ENCODE measurements around the gene TTC28. TPM values are rescaled to one million over a fixed set of nuclear protein-coding genes. Genes with fewer than 3 reads are reported as not detected.

The TTC28 gene
- total and polyA plus RNA-seq, 7 donors = 1.2 to 12.1 (median 3.5) TPM

DNA sequence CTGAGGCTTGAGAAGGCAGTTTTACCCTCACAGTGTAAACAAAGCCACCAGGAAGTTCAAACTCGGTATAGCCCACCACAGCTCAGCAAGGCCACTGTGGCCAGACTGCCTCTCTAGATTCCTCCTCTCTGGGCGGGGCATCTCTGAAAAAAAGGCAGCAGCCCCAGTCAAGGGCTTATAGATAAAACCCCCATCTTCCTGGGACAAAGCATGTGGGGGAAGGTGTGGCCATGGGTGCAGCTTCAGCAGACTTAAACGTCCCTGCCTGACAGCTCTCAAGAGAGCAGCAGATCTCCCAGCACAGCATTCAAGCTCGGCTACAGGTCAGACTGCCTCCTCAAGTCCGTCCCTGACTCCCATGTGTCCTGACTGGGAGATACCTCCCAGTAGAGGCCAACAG lies 69.7 kb downstream of the TTC28 start:
- Histone ChIP-seq H3K9me3 (no peaks in the 10 kb centered on the region), H3K4me3 (no peak overlapping the region), H3K27ac (no peak overlapping the region), H3K27me3 (ENCODE audit: insufficient read depth in 3 of 3, low read length in 2 of 3) (no peaks in the 10 kb centered on the region), H3K4me1 (no peaks in the 10 kb centered on the region), H3K36me3 (ENCODE audit: insufficient read depth in 1 of 2, low read depth in 1 of 2) (no peaks in the 10 kb centered on the region)
- intact Hi-C loops (cut with DNase I) = loop anchor here in 1 of 2 donors (10.0 kb wide), 1 partner anchor 425 kb away; no protein-coding TSS in a partner anchor
- no peak for ATAC-seq
- DNase-seq = no peak
- WGBS, 3 donors = 88 to 93% (median 90%) methylated on average over 5 of the region's 5 CpGs
- TF ChIP-seq, protein P1, sequence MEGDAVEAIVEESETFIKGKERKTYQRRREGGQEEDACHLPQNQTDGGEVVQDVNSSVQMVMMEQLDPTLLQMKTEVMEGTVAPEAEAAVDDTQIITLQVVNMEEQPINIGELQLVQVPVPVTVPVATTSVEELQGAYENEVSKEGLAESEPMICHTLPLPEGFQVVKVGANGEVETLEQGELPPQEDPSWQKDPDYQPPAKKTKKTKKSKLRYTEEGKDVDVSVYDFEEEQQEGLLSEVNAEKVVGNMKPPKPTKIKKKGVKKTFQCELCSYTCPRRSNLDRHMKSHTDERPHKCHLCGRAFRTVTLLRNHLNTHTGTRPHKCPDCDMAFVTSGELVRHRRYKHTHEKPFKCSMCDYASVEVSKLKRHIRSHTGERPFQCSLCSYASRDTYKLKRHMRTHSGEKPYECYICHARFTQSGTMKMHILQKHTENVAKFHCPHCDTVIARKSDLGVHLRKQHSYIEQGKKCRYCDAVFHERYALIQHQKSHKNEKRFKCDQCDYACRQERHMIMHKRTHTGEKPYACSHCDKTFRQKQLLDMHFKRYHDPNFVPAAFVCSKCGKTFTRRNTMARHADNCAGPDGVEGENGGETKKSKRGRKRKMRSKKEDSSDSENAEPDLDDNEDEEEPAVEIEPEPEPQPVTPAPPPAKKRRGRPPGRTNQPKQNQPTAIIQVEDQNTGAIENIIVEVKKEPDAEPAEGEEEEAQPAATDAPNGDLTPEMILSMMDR (IDR thresholded peaks at IDR 0.05) = no peak

GRCh38 chr22:28608546-28608945 lies 71.1 kb downstream of the TTC28 start:
- H3K4me1 ChIP-seq = no peaks in the 10 kb centered on the region
- H3K27me3 ChIP-seq (ENCODE audit: insufficient read depth in 3 of 3, low read length in 2 of 3) = no peaks in the 10 kb centered on the region
- no peak for DNase-seq
- no peak for ATAC-seq
- no peak overlapping the region for H3K4me3 ChIP-seq
- intact Hi-C loops (cut with DNase I) = loop anchor here in 1 of 2 donors (10.0 kb wide), 1 partner anchor 426 kb away; no protein-coding TSS in a partner anchor
- H3K36me3 ChIP-seq (ENCODE audit: insufficient read depth in 1 of 2, low read depth in 1 of 2) = no peaks in the 10 kb centered on the region
- TF ChIP-seq, protein P1 (IDR thresholded peaks at IDR 0.05) = no peak
- no peak overlapping the region for H3K27ac ChIP-seq
- WGBS, 3 donors = 74 to 82% (median 79%) methylated on average over 2 of the region's 2 CpGs
- H3K9me3 ChIP-seq = no peaks in the 10 kb centered on the region

DNA sequence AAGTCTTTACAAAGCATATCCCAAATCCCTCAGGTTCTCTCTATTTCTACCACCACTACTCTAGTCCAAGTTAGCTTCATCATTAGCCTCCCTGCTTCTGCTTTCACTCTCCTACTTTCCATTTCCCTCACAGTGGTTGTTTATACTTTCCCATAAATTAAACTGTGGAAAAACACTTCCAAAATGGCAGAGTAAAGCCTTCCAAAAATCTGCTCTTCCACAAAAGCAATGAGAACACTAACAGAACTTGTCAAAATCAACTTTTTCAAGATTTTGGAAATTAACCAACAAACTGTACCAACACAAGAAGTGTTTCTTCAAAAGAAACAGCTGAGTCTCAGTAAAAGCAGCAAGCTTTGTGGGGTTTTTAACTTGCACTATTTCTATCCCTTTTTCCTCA lies 71.8 kb downstream of the TTC28 start:
- TF ChIP-seq, protein P1 (IDR thresholded peaks at IDR 0.05) = no peak
- no peak overlapping the region for H3K4me3 ChIP-seq
- DNase-seq (no peak), ATAC-seq (no peak)
- no peaks in the 10 kb centered on the region for H3K27me3 ChIP-seq (ENCODE audit: insufficient read depth in 3 of 3, low read length in 2 of 3)
- no peaks in the 10 kb centered on the region for H3K4me1 ChIP-seq
- intact Hi-C loops (cut with DNase I) = loop anchor here in 1 of 2 donors (10.0 kb wide), 1 partner anchor 427 kb away; no protein-coding TSS in a partner anchor
- H3K27ac ChIP-seq = no peak overlapping the region
- no peaks in the 10 kb centered on the region for H3K9me3 ChIP-seq
- no peaks in the 10 kb centered on the region for H3K36me3 ChIP-seq (ENCODE audit: insufficient read depth in 1 of 2, low read depth in 1 of 2)

- no peaks in the 10 kb centered on the region for H3K36me3 ChIP-seq (ENCODE audit: insufficient read depth in 1 of 2, low read depth in 1 of 2)
- no peak for DNase-seq
- H3K4me3 ChIP-seq = no peak overlapping the region
- TF ChIP-seq, protein P1 (IDR thresholded peaks at IDR 0.05) = no peak
- no peaks in the 10 kb centered on the region for H3K27me3 ChIP-seq (ENCODE audit: insufficient read depth in 3 of 3, low read length in 2 of 3)
- no peak overlapping the region for H3K27ac ChIP-seq
- 69 to 73% (median 69%) methylated on average over 2 of the region's 2 CpGs for WGBS, 3 donors
- H3K9me3 ChIP-seq = no peaks in the 10 kb centered on the region
- intact Hi-C loops (cut with DNase I) = loop anchor here in 1 of 2 donors (10.0 kb wide), 1 partner anchor 430 kb away; no protein-coding TSS in a partner anchor
- no peak for ATAC-seq
- no peaks in the 10 kb centered on the region for H3K4me1 ChIP-seq
Measured at GRCh38 chr22:28604966-28605761, 74.5 kb downstream of the TTC28 start.

Measured in psoas muscle (tissue), 8 donors.